GM12875 (cell line): ENCODE measurements around the gene NOC2L.

Experiments used
- H3K4me3 ChIP-seq: one replicate; pipeline ENCODE4 v1.5.1; 2011; ENCODE audit warnings: low read depth, low read length, control low read depth
- TF ChIP-seq, protein P1 (sequence below): IDR thresholded peaks from 2 replicates; pipeline ENCODE4 v1.5.1; 2011; ENCODE audit warnings: low read depth, mild to moderate bottlenecking, control low read depth, inconsistent platforms, low read length, moderate library complexity, borderline replicate concordance; ENCODE audit not compliant: insufficient read depth

NOC2L gene

DNA sequence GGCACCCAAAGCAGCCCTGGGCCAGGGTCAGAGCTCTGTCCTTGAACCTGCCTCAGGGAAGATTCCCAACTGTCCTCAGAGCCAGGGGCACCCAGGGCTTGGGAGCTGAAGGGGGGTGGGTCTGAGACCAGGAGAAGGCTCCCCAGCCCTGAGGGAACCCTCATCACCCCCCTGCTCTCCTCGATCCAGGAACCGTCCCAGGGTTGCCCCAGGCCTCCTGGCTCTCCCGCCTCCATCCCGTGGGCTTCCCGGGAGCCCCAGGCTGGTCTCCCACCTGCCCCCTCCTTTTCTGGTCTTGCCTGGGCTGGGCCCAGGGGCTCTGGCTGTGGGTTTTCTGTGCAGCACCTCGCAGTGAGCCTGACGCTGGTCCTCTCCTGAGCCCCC, 42.0 kb downstream of the NOC2L start:
- TF ChIP-seq, protein P1, sequence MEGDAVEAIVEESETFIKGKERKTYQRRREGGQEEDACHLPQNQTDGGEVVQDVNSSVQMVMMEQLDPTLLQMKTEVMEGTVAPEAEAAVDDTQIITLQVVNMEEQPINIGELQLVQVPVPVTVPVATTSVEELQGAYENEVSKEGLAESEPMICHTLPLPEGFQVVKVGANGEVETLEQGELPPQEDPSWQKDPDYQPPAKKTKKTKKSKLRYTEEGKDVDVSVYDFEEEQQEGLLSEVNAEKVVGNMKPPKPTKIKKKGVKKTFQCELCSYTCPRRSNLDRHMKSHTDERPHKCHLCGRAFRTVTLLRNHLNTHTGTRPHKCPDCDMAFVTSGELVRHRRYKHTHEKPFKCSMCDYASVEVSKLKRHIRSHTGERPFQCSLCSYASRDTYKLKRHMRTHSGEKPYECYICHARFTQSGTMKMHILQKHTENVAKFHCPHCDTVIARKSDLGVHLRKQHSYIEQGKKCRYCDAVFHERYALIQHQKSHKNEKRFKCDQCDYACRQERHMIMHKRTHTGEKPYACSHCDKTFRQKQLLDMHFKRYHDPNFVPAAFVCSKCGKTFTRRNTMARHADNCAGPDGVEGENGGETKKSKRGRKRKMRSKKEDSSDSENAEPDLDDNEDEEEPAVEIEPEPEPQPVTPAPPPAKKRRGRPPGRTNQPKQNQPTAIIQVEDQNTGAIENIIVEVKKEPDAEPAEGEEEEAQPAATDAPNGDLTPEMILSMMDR, result no peak

DNA sequence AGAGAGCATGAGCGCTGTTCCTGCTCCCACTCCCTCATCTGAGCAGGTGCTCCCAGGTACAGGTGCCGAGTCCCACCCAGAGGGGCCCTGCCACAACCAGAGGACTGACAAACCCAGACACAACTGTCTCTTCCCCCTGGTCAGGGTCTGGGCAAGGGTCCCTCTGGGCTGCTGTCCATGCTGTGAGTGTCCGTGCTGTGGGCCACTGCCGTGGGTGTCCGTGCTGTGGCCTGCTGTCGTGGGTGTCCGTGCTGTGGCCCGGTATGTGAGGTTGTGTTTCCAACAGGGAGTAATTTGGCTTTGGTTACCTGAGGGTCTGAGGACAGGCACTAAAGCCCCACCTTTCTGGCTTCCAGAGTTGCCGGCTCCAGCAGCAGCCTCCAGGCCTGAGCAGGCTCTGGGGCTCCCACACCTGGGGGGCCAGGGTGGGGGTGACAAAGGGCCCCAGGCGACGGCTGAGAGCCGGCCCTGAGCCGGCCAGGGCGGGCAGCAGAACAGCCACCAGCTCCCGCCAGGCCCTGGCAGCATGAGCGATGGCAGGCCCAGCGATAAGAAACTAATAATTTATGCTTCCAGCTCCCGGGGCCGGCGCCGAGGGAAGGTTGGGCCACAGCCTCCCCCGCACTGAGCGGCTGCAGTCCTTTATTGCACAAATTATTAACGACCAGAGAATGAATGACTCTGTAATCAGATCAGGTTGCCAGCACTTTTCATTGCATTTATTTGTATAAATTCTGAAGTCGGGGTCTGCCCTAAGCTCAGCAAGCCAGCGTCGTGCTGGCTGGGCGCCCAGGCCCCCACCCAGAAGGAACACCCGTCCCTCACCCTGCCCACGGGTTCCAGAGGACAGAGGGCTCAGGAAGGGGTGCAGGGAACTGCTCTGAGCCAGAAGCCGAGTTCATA, 42.6 kb downstream of the NOC2L start:
- TF ChIP-seq, protein P1, result no peak
- H3K4me3 ChIP-seq, result no peak overlapping the region

More for the DNA sequence above, 42.0 kb downstream of the NOC2L start:
- no peak overlapping the region for H3K4me3 ChIP-seq

DNA sequence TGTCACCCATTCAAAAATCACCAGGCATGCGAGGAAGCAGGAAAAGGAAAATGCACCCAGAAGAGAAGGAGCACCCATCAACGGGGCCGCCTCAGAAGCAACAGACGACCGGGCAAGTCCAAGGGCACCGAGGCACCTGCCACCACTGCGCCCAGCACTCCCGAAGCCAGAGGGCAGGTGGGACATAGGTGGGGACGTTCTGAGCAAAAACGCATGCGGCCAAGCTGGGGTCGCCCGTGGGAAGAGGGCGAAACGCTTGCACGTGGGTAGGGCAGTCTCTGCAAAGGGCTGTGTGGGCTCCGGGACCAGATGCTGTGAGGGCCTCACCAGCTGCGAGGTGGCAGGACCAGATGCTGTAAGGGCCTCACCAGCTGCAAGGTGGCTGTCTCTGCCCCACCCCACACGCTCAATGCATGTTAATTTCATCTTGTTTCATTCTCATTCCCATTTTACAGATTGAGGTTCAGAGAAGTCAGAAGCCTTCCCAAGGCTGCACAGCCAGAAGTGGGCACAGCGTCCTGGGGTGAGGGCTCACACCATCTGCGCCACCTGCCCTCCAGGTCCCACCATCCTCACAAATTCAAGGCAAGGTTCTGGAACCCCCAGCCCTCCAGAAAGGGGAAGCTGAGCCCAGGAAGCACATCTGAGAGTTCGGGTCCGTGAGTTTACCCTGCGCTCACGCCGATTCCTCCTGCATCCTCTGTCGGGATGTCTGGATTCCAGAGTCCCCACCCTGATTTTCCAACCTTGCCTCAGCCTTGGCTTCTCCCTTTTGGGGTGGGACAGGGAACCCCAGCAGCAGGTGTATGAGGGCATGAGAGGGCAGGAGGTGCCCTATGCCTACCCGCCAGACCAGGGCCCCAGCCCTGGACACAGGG, 43.5 kb downstream of the NOC2L start:
- TF ChIP-seq, protein P1, result no peak
- H3K4me3 ChIP-seq, result no peak overlapping the region

DNA sequence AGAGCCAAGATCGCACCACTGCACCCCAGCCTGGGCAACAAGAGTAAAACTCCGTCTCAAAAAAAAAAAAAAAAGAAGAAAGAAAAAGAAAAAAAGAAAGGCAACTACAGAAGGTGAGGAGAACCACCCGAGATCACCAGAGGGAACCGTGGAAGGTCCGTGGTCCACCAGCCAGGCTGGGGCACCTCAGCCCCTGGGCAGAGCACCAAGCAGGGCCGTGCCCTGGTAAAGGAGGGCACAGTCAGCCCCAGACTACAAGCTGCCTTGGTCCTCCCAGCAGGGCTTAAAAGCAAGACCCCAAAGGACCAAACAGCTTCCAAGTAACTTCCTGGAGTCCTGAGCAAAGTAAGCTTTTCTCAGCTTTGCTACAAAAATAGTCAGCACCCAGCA, 44.2 kb downstream of the NOC2L start:
- TF ChIP-seq, protein P1, result no peak
- H3K4me3 ChIP-seq, result no peak overlapping the region

DNA sequence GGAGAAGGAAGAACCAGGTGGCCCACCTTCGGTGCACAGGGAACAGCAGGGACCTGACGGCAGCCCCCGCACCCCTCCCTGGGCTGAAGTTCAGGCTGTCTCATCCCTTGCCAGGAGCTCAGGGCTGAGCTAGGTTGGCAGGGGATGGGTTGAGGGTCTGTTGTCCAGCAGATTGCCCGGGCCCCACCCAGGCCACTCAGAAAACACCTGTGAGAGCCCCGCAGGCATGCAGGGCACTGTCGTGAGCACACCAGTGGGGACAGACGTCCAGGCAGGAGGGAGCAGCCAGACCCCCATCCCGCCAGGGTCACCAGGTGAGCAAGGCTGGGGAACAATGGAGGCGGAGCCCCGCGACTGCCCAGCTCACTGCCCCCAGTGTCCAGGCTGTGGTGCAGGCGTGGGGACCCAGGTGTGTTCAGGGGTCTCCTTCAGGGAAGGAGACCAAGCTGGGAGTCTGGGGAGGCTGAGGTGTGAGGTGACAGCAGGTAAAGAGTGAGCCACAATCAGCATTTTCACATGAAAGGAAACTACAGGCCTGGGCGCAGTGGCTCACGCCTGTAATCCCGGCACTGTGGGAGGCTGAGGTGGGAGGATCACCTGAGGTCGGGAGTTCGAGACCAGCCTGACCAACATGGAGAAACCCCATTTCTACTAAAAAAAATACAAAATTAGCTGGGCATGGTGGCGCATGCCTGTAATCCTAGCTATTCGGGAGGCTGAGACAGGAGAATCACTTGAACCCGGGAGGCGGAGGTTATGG, 44.7 kb downstream of the NOC2L start:
- TF ChIP-seq, protein P1, result no peak

DNA sequence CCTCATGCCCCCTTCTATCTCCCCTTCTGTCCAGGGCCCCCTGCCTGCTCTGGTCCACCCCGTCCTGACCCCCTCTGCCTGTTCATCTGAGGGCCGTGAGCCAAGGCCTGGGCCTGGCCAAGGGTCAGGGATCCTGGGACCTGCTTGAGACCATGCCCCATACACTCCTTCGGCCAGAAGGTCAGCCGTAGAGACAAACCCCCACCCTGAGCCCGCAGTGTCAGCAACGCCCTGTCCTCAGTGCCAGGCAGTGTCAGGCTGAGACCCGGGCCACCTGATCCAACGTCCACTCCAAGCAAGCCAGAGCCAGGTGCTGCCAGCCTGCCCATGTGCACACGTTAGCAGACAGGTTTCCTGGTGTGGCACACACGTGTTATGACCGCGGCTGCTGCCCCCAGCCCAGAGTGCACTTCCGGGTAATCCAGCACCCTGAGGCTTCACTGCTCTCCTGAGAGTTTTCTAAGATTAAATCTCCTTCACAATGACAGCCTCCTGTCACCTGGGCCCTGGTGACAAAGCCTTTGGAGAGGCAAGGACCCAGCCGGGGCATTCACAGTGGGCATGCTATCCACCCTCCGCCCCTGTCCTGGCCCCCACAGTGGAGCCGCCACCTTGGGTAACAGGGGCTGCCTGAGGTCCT, 45.4 kb downstream of the NOC2L start:
- H3K4me3 ChIP-seq, result no peak overlapping the region
- TF ChIP-seq, protein P1, result no peak

More for the DNA sequence above, 44.7 kb downstream of the NOC2L start:
- H3K4me3 ChIP-seq, result no peak overlapping the region
